Gastroesophageal sphincter (tissue), 2 donors: ENCODE data around the gene CIAO3.

Source experiments
- EP300 ChIP-seq: sonication (generic); formaldehyde crosslinking; IDR thresholded peaks from one replicate; pipeline ENCODE4 v1.6.1; 2017; ENCODE audit warnings: antibody characterized with exemption, mild to moderate bottlenecking
- POLR2A ChIP-seq, 2 donors: fragments of 450-650 bp; IDR thresholded peaks; one replicate each; pipeline ENCODE4 v1.6.1; 2017; ENCODE audit warnings: antibody characterized with exemption in 2 of 2, mild to moderate bottlenecking in 2 of 2, moderate library complexity in 1 of 2
- POLR2AphosphoS5 ChIP-seq: sonication (generic); formaldehyde crosslinking; IDR thresholded peaks from one replicate; pipeline ENCODE4 v1.6.1; 2017; ENCODE audit warnings: antibody characterized with exemption

DNA sequence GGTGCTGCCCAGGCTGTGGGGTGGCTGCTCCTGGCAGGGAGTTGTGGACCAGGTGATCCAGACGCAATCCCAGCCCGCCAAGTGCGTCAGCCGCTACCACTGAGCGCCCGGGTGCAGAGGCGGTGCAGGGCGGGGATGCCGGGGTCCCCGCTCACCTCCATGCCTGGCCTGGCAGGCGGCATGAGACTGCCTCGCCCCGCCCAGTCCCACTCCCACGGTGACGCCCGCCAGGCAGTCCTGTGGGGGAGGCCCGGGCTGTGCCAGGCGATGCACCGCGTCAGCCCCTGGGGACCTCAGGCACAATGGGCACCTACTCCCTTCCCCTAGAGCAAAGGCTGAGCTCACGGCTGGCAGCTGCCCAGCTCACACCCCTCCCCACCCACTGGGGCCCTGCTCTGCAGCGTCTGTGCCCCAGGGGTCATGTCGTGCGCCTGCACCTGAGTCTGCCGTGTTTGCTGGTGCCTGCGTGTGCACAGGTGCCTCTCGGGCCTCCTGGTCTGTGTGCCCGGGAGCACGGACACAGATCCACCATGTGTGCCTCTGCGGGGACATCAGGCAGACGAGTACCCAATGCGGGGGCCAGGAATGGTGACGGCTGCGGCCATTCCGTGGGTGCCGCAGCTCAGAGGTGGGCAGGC, 42.1 kb upstream of the CIAO3 start:
- TF ChIP-seq POLR2A (IDR thresholded peaks at IDR 0.05) (no peak), POLR2AphosphoS5 (no peak), EP300 (no peak)
